ENCODE measurements around the gene SH3D19.

- TF ChIP-seq CTCF (IDR thresholded peaks at IDR 0.05) (no peak), EP300 (IDR thresholded peaks at IDR 0.05) (no peak), POLR2A (IDR thresholded peaks at IDR 0.05) (no peak), POLR2AphosphoS5 (IDR thresholded peaks at IDR 0.05) (no peak)
Measured at GRCh38 chr4:151361966-151362365, 36.6 kb upstream of the SH3D19 start.
